HG03575 (cell line): ENCODE data around the gene GTPBP3.

Source experiments
- ATAC-seq: cut with Tn5 transposase; IDR thresholded peaks from one replicate; pipeline ENCODE4 v1.9.1; 2021; ENCODE audit not compliant: unreplicated experiment, insufficient number of reproducible peaks, low FRiP score; ENCODE audit errors: extremely low read depth

The GTPBP3 gene

DNA sequence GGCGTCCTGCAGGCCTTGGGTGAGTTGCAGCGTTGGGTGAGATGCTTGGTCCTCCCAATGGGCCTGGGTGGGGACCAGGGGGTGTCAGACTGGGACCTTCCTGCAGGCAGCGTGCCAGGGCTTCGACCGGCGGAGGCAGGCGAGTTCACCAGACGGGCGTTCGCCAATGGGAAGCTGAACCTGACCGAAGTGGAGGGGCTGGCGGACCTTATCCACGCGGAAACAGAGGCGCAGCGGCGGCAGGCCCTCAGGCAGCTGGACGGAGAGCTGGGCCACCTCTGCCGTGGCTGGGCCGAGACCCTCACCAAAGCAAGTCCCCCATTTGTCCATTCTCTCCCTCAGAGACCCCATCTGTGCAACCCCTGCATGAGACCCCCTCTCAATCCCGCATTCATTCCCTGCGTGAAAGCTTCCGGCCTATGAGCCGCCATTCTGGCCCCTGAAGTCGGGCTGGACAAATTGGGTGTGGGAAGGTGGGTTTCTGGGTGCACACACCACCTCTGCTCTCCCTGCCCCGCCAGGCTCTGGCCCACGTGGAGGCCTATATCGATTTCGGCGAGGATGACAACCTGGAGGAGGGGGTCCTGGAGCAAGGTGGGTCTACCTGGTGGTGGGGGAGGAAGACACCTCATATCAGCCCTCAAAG, 1.2 kb downstream of the GTPBP3 start:
- no peak for ATAC-seq

DNA sequence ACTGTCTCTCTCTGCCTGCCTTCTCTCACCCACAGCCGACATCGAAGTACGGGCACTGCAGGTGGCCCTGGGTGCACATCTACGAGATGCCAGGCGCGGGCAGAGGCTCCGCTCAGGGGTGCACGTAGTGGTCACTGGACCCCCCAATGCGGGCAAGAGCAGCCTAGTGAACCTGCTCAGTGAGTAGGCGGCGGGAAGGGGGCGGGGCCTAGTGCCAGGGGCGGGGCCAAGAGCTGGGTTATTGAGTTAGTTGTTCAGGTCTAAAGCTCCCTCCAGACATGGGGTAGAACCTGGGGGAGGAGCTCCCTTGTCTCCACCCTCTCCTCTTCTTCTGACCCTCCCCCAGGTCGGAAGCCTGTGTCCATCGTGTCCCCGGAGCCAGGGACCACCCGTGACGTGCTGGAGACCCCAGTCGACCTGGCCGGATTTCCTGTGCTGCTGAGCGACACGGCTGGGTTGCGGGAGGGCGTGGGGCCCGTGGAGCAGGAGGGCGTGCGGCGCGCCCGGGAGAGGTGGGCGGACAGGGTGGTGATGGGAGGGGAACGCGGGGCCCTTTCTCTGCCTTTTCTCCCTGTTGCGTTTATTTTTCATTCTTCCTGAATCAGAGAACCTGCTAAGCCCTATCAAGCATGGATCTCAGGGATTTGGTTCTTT, 1.9 kb downstream of the GTPBP3 start:
- no peak for ATAC-seq

GRCh38 chr19:17340302-17340870, 3.0 kb downstream of the GTPBP3 start:
- ATAC-seq, result no peak

- ATAC-seq, result no peak
Observed at GRCh38 chr19:17340871-17341357, 3.6 kb downstream of the GTPBP3 start.

- no peak for ATAC-seq
Observed at GRCh38 chr19:17341386-17341785, 4.0 kb downstream of the GTPBP3 start.

GRCh38 chr19:17341845-17342244, 4.5 kb downstream of the GTPBP3 start:
- ATAC-seq, result no peak

DNA sequence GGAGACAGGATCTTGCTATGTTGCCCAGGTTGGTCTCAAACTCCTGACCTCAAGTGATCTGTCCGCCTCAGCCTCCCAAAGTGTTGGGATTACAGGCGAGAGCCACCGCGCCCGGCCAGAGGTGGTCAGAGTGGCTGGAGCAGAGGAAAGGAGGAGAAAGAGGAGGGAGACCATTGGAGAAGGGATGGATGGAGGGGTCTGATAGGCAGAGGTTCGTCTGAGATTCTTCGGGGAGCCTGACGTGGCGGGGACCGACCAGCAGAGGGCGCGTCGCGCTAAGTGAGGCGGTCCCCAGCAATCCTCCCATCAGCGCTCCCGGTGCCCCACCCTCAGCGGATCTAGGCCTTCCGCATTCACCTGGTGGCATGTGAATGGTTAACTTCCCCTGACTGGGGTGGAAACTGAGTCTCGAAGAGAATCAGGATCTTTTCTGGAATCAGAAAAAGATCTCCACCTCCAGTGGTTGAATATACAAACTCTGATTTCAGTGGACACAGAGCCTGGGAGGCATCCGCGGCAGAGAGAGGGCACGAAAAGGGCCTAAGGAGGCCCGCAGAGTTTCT, 8.8 kb downstream of the GTPBP3 start:
- ATAC-seq, result no peak

- ATAC-seq, result no peak
Observed at GRCh38 chr19:17347361-17347760, 10.0 kb downstream of the GTPBP3 start.

GRCh38 chr19:17347877-17348276, 10.5 kb downstream of the GTPBP3 start:
- ATAC-seq, result no peak

GRCh38 chr19:17348700-17349099, 11.3 kb downstream of the GTPBP3 start:
- no peak for ATAC-seq

GRCh38 chr19:17351815-17352435, 14.6 kb downstream of the GTPBP3 start:
- no peak for ATAC-seq

- no peak for ATAC-seq
Observed at GRCh38 chr19:17352608-17353280, 15.4 kb downstream of the GTPBP3 start.

DNA sequence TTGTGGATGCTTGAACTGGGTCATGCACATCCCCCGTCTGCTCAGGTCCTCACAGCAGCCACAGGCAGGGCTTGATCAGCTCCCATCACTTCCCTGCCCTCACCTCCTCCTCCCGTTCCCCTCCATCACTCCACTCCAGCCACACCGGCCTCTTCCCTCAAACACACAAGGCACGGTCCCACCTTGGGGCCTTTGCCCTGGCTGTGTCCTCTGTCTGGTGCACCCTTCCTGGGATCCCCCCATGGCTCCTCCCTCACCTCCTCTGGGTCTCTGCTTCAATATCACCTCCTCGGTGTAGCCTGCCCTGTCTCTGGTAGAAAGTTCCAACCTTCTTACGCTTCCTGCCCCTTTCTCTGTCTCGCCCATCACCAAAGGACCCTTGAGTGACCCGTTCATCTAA, 16.0 kb downstream of the GTPBP3 start:
- ATAC-seq, result no peak

DNA sequence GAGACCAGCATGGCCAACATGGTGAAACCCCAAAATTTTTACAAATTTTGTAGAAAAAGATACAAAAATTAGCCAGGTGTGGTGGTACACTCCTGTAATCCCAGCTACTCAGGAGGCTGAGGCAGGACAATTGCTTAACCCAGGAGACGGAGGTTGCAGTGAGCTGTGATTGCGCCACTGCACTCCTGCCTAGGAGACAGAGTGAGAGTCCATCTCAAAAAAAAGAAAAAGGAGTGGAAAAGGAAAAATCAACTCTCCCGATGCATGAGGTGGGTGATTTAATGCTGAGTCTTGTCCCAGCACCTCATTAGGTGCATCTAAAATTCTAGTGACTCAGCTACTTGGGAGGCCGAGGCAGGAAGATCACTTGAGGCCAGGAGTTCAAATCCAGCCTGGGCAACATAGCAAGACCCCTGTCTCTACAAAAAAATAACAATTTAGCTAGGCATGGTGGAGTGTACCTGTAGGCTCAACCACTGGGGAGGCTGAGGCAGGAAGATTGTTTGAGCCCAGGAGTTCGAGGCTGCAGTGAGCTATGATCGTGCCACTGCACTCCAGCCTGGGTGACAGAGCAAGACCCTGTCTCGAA, 19.8 kb downstream of the GTPBP3 start:
- no peak for ATAC-seq

GRCh38 chr19:17357724-17358123, 20.4 kb downstream of the GTPBP3 start:
- no peak for ATAC-seq

DNA sequence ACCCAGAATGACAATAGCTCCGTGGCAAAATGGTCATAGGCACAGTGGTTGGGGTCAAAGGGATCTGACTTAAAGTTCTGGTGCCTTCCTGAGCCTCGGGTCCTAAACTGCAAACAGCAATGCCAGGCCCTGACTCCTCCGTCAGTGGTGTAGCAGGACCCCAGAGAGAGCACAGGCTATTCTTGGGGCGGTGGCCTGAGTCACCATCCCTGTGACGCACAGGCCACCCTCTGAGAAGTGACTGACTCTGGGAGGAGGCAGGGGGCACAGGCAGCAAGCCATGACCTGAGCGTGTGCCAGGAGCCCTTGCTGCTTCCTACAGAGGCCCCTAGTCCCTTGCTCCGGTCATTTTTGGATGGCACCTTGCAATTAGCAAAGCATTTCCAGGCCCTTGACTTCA, 21.0 kb downstream of the GTPBP3 start:
- no peak for ATAC-seq

GRCh38 chr19:17359905-17360800, 22.8 kb downstream of the GTPBP3 start:
- no peak for ATAC-seq
